Fibroblast of mammary gland (primary cell): ENCODE results near the gene PLAAT1.

ENCODE experiments used
- DNase-seq: peaks from one replicate; pipeline ENCODE4 v3.0.0-alpha.2; 2010; ENCODE audit warnings: low read depth
- H3K4me3 ChIP-seq: 2 replicates; pipeline ENCODE4 v1.5.1; 2011; ENCODE audit warnings: low read depth, mild to moderate bottlenecking, low read length, moderate library complexity; ENCODE audit not compliant: control insufficient read depth
- TF ChIP-seq, protein P1 (sequence below): conservative IDR thresholded peaks from 2 replicates; pipeline ENCODE4 v1.5.1; 2011; ENCODE audit warnings: low read depth, low read length, inconsistent platforms; ENCODE audit not compliant: control insufficient read depth, insufficient read depth

Gene PLAAT1

DNA sequence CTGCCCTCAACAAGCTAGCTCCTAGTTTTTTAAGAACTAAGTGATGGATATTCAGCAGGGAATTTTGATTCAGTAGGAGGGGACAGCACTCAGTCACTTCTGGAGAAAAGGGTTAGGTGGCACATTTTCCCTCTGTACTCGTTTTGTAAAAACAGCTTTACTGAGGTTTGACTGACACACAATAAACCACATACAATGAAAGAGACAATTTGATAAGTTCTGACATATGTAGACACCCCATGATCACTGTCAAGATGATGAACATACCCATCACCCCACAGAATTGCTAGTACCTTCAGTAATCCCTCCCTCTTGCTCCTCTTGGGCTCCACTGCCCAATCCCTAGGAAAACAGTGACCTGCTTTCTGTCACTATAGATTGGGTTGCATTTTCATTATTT is 29.0 kb upstream of the PLAAT1 start:
- no peak overlapping the region for H3K4me3 ChIP-seq
- DNase-seq, result no peak
- TF ChIP-seq, protein P1, sequence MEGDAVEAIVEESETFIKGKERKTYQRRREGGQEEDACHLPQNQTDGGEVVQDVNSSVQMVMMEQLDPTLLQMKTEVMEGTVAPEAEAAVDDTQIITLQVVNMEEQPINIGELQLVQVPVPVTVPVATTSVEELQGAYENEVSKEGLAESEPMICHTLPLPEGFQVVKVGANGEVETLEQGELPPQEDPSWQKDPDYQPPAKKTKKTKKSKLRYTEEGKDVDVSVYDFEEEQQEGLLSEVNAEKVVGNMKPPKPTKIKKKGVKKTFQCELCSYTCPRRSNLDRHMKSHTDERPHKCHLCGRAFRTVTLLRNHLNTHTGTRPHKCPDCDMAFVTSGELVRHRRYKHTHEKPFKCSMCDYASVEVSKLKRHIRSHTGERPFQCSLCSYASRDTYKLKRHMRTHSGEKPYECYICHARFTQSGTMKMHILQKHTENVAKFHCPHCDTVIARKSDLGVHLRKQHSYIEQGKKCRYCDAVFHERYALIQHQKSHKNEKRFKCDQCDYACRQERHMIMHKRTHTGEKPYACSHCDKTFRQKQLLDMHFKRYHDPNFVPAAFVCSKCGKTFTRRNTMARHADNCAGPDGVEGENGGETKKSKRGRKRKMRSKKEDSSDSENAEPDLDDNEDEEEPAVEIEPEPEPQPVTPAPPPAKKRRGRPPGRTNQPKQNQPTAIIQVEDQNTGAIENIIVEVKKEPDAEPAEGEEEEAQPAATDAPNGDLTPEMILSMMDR, result no peak

DNA sequence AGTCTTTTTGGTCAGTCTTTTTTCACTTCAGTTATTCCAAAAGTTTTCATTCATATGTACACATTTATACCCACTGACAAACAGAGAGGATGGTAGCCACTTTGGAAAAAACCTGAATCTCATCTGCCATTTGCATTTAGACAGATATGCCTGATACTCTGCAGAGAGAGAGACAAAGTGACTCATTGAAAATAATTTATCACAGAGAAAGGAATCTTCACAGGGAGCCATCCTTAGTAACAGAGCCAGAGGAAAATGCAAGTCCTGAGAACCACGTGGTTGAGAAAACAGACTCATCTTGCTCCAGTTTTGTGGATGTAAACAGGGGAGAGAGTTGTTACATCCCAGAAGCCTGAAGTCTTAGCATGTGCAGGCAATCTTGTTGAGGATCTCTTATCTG is 28.2 kb upstream of the PLAAT1 start:
- no peak for DNase-seq
- no peak overlapping the region for H3K4me3 ChIP-seq
- TF ChIP-seq, protein P1, result no peak

DNA sequence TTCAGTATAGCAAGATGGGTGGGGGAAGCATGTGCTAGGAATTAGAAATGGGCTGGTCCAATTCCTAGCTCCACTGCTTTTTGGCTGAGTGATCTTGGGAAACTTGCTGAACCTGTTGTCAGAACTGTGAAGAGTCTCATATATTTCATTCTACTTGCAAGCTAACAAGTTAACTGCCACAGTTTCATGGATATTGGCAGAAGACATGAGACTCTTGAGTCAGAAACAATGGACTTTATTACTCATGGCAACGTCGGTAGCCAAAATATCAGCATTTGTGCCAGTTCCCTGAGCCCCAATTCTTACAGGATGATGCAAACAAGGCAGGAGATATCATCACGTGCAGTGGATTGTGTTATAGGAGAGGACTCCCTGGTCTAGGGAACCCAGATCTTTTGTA is 26.6 kb upstream of the PLAAT1 start:
- peak; percentile 22 for DNase-seq
- TF ChIP-seq, protein P1, result no peak
- no peak overlapping the region for H3K4me3 ChIP-seq

DNA sequence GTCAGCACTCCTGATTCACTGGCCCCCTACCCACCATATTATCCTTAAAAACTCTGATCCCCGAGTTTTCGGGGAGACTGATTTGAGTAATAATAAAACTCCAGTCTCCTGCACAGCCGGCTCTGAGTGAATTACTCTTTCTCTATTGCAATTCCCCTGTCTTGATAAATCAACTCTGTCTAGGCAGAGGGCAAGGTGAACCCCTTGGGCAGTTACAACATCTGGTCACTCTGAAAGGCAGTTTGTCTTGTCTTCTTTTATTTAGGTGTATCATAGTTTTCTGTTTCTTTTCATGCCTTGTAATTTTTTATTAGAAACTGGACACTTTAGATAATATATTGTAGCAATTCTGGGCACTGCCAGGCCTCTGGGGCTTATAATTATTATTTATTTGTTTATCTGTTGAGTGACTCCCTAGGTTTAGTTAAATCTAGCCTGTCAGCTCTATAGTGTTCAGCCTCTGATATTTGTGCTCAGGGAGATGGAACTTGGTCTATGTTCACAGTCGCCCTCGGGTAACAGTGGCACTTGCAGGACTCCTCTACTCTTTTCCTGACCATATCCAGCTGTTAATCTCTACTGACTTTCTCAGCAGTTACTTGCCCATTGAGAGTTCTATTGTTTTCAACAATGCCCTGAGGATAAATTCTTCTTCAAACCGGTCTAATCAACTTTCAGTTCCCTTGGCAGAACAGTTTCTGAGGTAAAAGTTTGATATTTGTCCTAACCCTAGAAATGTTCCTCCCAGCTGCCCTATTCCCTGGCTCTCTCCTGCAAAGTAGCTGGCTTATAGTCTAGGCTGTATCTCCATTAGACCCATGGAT is 15.5 kb upstream of the PLAAT1 start:
- H3K4me3 ChIP-seq, result no peak overlapping the region
- TF ChIP-seq, protein P1, result no peak
- DNase-seq, result no peak

DNA sequence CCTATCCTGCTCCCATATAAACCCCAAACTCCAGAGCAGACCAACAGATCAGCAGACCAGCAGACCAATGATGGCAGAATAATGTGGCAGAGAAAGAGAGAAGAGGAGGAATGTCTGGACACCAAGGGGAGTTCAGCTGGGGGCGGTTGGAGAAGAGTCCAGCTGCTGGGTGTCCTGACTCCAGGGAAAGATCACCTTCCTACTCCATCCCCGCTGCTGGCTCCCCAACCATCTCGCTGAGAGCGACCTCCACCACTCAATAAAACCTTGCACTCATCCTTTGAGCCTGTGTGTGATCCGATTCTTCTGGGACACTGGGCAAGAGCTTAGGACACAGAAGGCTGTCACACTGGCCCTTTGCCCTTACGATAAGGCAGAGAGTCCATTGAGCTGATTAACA is 12.8 kb upstream of the PLAAT1 start:
- H3K4me3 ChIP-seq, result no peak overlapping the region
- DNase-seq, result no peak
- TF ChIP-seq, protein P1, result no peak

DNA sequence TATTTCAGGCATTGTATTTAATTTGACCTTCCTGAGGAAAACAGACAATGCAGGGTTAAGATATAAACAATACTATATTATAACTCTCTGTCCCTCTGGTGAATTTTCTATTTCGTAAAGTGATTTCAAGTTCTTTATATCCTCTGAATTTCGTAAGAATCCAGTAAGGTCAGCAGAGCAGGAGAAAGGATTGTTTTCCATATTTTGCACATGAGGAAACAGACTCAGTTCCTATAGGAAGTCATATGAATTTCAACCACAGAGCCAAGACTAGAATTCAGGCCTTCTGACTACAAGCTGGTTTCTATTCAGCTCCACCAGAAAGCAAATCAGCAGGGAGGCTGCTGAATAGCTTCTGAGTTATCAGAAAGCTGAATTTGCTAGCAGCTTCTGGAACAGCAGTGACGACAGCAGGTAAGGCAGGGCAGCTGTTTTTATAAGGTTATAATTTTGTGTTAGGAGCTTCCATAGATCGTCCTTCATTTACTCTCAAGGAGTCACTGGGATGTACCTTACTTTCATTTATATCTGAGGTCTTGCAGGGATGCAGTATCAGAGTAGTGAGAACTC is 11.1 kb upstream of the PLAAT1 start:
- no peak for DNase-seq
- no peak overlapping the region for H3K4me3 ChIP-seq
- TF ChIP-seq, protein P1, result no peak
